H54 (cell line): ENCODE data around the gene HHIP.

Source experiments
- DNase-seq: peaks from one replicate; pipeline ENCODE4 v3.0.0; 2011; ENCODE audit warnings: low spot score, mixed read lengths; ENCODE audit not compliant: insufficient read length
- FAIRE-seq: peaks from 3 replicates; lab custom pipeline; 2011; peaks lifted over from hg19 to GRCh38; lab: Jason Lieb, UNC
- POLR2A ChIP-seq: IDR thresholded peaks from 2 replicates; pipeline ENCODE4 v1.6.1; 2011; ENCODE audit warnings: low read depth, mild to moderate bottlenecking, low read length

Gene HHIP

DNA sequence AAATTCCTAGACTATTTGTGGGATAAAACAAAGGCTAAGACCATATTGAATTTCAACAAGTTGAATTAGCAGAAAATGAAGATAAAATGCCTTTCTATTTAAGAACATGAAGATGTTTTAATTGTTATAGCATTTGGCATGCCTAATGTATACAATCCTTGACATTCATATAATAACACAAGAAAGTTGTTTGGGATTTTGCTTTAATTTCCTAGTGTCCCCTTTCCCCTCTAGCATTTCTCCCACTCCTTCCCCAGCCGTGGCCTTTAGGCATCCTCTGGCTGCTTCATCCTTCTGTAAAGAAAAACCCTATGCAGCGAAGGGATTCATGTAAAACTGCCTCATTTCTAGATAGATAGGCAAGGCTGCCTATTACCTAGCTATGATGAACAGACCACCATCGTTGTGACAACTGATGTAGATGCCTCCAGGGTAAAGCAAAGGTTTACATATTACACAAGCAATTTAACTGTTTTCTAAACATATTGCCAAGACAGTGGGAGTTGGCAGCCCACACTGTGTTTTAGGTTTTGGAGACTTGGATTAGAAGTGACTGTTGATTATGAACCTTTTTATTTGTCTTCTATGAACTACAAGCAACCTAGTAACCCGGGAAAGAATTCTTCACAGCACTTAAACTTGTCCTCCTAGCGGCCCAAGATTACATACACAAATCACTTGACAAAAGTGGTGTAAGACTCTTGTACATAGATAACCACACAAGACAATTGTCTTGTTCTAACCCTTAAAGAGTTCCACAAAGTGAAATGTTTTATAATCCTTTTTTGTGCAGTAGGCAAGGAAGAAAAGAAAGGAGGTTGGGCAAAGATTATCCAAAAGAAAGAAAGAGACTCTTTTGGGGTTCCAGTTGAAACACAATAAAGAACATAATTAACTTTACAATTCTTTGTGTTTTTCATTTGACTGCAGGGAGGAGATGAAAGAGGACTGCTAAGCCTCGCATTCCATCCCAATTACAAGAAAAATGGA, 59.9 kb downstream of the HHIP start:
- no peak for TF ChIP-seq POLR2A
- FAIRE-seq: no peak

DNA sequence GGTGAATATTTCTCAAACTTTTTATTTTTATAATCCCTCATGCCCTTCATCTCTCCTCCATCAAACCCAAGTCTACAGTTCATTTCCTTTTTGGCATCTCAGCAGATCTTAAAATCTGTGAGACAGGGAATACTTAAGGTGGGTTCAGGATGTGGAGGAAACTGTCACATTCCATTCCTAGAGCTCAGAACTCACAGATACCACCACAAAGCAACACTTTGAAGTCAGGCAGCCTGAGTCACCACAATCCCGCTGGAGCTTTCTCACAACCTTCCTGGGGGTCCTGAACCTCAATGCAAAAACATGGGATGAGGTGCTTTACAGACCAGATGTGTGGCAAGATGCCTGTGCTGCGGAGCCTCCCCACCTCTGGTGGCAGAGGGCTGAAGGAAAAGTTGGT, 63.2 kb downstream of the HHIP start:
- FAIRE-seq (peak; percentile 94), DNase-seq (peak; percentile 7)
- no peak for TF ChIP-seq POLR2A

More for the DNA sequence above, 59.9 kb downstream of the HHIP start:
- no peak for DNase-seq

DNA sequence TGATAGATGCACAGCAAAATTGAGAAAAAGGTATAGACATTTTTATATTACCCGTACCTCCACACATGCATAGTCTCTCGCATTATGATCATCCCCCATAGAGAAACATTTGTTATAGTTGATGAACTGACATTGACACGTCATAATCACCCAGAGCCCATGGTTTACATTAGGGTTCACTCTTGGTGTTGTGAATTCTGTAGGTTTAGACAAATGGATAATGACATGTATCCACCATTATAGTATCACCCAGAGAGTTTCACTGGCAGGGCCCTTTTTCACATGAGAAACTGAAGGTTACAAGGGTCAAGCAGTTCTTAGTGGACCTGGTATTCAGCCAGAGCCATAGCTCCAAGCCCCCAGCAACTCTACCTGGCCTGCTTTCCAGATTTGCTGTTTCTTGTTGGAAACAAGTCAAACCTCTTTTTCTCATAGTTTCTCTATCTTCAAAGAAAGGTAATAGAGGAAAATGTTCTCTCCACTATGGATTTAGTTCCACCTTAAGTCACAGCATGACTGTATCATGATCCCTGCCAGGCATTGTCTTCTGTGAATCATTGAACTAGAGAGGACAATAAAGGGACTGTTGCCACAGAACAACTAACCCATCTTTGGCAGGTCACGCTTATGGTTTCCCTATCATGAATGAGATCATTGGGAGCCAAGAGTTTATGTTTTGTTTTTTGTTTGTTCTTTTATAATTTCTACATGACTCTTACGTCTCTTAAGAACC, 64.0 kb downstream of the HHIP start:
- no peak for TF ChIP-seq POLR2A
- DNase-seq (peak; percentile 8), FAIRE-seq (peak; percentile 92)

DNA sequence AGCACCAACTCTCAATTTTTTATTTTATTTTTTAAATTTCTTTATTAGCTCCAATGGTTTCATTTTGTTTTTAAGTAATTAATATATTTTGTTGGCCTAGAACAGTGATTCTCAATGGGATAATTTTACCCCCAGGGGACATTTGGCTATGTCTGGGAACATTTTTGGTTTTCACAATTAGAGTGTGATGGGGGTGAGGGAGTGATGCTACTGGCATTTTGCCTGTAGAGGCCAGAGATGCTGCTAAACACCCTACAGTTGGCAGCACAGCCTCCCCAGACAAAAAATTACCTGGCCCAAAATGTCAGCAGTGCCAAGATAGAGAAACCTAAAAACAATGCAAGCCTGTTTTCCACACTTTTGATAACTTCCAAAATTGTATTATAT, 64.6 kb downstream of the HHIP start:
- FAIRE-seq (no peak), DNase-seq (no peak)
- TF ChIP-seq POLR2A: no peak

DNA sequence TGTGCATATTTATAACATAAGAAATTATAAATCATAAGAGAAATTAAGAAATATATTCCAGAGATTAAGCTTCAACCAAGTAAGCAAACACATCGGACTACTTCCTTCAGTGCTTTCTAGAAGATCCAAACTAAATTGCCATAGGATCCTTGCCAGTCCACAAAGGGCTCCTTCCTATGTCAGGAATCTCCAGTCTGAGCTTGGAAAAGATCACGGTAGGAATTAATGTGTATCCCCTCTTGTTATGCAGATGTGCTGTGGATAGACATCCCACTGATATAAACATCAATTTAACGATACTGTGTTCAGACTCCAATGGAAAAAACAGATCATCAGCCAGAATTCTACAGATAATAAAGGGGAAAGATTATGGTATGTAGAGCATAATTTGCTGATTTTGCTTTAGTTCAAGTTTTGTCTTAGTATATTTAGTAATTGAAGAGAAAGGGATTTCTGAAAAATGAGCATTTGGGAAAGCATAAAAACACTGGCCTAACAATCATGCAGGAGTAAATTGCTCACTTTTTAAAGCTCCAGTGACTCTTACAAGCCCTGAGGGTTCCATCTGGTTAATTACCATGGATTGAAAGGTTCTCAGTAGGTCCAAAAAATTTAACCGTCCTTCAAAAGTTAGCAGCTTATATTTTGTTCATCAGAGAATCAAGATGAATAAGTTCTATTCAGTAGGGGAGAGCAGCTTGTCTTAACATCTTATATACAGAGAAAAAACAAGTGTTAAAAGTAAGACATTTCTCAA, 65.9 kb downstream of the HHIP start:
- FAIRE-seq: no peak

DNA sequence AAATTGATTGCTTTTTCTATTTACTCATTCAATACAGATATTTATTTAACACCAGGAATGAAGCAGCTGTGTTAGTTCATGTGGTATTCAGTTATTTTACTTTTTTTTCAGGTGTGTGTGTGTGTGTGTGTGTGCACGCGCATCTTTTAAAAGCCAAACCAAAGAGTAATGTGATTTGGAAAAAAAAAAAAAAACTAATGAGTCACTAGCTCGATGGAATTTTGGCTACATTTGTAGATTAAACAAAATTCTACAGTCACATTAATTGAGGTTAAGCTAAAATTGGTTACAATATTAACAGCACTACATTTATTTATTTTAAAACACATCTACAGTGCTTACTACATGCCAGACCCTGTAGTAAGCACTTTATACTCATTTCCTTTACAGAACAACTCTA, 66.8 kb downstream of the HHIP start:
- TF ChIP-seq POLR2A: no peak
- FAIRE-seq (no peak), DNase-seq (no peak)

More for the DNA sequence above, 65.9 kb downstream of the HHIP start:
- TF ChIP-seq POLR2A: no peak
- no peak for DNase-seq

DNA sequence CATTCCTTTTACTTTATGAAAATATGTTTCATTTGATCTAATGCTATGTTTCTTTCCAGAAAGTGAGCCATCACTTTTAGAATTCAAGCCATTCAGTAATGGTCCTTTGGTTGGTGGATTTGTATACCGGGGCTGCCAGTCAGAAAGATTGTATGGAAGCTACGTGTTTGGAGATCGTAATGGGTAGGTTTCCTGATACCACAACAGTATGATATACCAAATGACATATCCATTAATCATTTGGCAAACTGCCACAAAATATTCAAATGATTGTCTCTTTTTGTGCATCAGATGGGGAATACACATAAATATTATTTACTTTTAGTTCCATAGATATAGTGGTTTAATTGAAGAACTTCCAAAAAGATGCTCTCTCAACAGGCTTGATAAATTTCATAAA, 68.2 kb downstream of the HHIP start:
- TF ChIP-seq POLR2A: no peak
- DNase-seq: no peak
- no peak for FAIRE-seq

DNA sequence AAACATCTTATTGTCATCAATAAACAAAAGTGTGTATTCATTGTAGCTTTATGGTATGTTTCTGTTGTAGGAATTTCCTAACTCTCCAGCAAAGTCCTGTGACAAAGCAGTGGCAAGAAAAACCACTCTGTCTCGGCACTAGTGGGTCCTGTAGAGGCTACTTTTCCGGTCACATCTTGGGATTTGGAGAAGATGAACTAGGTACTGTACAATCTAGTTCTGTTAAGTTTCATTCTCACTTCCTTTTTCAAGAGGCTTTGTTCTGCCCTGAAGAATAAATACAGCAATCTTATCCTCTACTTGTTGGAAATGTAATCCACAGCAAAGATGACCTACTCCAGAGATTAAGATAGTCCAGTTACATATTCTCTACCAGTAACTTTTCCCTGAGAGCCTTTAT, 69.3 kb downstream of the HHIP start:
- DNase-seq (no peak), FAIRE-seq (no peak)
- no peak for TF ChIP-seq POLR2A

DNA sequence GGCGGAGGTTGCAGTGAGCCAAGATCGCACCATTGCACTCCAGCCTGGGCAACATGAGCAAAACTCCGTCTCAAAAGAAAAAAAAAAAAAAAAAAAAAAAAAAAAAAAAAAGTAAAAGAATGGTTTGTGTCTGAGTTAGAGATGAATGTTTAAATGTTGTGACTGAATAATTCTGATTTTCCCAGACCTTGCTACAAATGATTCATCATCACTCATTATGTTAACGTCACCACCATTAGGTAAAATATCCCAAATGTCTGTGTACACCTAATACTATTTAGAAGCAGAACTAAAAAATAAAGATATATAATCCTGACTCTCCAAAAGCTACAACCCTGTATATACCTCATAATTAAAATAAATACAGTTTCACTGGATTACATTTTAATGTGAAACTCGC, 70.8 kb downstream of the HHIP start:
- FAIRE-seq: no peak
- TF ChIP-seq POLR2A: no peak
- no peak for DNase-seq

DNA sequence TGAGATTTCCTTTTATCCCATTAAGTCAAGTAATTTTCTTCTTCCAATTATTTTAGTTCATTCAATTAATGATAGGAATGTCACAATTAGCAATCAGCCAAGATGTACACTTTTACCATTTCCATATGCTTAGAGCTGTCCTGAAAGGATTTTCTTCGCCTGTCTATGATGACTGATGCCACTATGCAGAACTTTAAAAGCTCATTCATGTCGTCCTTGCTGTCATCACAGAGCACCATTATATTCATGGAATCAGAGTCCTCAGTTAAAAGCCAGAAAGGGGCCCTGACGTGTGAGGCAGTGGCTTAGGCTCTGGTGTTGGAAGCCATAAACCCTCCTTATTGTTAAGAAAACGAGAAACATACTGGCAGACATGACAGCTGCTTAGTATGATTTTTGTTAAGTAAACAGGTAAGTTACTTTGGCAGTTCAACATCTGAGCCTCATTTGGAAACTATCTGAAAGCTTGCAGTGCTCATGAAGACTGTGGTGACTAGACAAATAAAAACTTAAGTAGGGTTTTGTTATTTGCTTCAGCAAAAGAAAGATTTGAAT, 73.1 kb downstream of the HHIP start:
- FAIRE-seq (no peak), DNase-seq (no peak)
- no peak for TF ChIP-seq POLR2A

DNA sequence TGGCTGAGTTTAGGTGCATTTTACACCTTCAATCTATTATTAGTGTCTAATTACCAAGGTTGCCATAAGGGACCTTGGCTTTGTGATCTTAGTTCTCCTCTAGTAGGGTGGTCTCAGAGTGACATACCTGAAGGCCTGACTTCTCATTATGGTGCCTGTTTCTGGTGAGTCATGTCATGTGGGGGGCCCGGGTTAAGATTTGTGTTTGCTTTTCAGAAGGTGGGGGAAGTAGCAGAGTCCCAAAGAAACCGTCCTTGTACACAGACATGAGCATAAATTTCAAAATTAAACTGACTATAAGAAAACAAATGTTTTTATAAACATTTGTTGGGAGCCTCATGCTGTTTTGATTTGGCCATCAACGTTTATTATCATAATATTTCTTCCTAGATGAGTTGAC, 74.5 kb downstream of the HHIP start:
- DNase-seq: no peak
- no peak for TF ChIP-seq POLR2A

DNA sequence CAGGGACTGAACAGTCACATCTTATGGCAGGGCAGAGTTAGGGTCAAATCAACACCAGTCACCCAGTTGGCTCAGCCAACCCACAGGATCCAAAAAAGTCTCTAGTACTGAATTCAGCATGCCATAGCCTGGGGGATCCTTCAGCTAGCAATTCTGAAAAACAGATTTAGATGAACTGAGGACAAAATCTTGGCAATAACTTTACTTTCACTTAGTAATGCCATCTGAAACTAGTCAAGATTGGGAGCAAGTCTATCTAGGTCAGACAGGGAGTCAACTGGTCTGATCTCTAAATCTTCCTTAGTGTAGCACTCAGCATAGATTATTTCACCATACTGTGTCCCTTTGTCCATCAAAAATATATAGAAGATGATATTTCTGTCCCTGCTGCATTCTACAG, 76.0 kb downstream of the HHIP start:
- DNase-seq: no peak
- no peak for TF ChIP-seq POLR2A
- FAIRE-seq: no peak

More for the DNA sequence above, 74.5 kb downstream of the HHIP start:
- no peak for FAIRE-seq

DNA sequence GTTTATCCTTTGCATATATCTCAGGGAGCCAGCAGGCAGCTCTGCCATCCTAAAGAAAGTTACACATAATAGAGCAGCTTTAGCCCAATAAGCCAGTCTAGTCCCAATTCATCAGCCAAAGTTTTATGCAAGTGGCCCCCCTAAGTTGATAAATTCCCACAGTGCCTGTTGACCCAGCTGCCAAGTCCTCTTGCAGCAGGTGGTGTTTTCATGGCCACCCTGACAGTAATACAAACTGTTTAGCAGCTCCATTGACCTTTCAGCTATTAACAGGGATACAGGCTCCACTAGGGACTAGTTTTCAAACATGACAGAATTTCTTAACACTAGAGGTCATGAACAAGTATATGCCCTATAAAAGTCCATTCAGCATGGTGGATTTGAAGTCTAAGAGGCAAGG, 77.5 kb downstream of the HHIP start:
- FAIRE-seq (no peak), DNase-seq (no peak)
- no peak for TF ChIP-seq POLR2A
